Peyer's patch (tissue), 4 donors: ENCODE results near the gene LEMD2.

ENCODE experiments used
- CTCF ChIP-seq, 6 experiments: fragments of 450-650 bp in 4 of 6; fragments of 200-600 bp in 2 of 6; sonication (generic) in 1 of 6; IDR thresholded peaks; one replicate each; pipeline ENCODE4 v1.5.1; 2017 to 2019; ENCODE audit warnings: antibody characterized with exemption in 6 of 6, mild to moderate bottlenecking in 3 of 6, moderate library complexity in 1 of 6
- POLR2A ChIP-seq, 2 donors: fragments of 450-650 bp; IDR thresholded peaks; one replicate each; pipeline ENCODE4 v1.5.1; 2017; ENCODE audit warnings: antibody characterized with exemption in 2 of 2, mild to moderate bottlenecking in 2 of 2, moderate library complexity in 2 of 2

- TF ChIP-seq CTCF (IDR thresholded peaks at IDR 0.05) = no peak
- no peak for TF ChIP-seq POLR2A (IDR thresholded peaks at IDR 0.05)
These were observed 23.6 kb downstream of the LEMD2 start for GRCh38 chr6:33765368-33765767.
